Activated CD4-positive, alpha-beta T cell treated with anti-CD3 and anti-CD28 coated beads, Interleukin-2, amount 50 U/mL, for 24 hours (primary cell): ENCODE measurements around the gene CCDC134.

Experiments used
- DNase-seq, 2 donors: peaks; one replicate each; pipeline ENCODE4 v3.0.0-alpha.2; 2020; ENCODE audit warnings: low read depth in 1 of 2, low spot score in 1 of 2

Gene CCDC134

GRCh38 chr22:41800348-41801146, at the start of gene CCDC134:
TSS of gene CCDC134 (plus strand) at chr22:41800679. CDS start at chr22:41808891, 8,212 bp downstream.
- DNase-seq = peak; percentile 76 to 84

- no peak for DNase-seq
Measured at GRCh38 chr22:41752011-41752970, 48.2 kb upstream of the CCDC134 start.

GRCh38 chr22:41753984-41754383, 46.5 kb upstream of the CCDC134 start:
- no peak for DNase-seq

- no peak for DNase-seq
Measured at GRCh38 chr22:41757502-41757901, 43.0 kb upstream of the CCDC134 start.

GRCh38 chr22:41758231-41758630, 42.2 kb upstream of the CCDC134 start:
- no peak for DNase-seq

GRCh38 chr22:41762980-41763779, 37.3 kb upstream of the CCDC134 start:
- DNase-seq = no peak

GRCh38 chr22:41766476-41766875, 34.0 kb upstream of the CCDC134 start:
- no peak for DNase-seq

GRCh38 chr22:41768430-41768829, 32.0 kb upstream of the CCDC134 start:
- no peak for DNase-seq

GRCh38 chr22:41770715-41771468, 29.6 kb upstream of the CCDC134 start:
- DNase-seq = no peak

GRCh38 chr22:41772198-41772597, 28.3 kb upstream of the CCDC134 start:
- no peak for DNase-seq

GRCh38 chr22:41772645-41773044, 27.8 kb upstream of the CCDC134 start:
- no peak for DNase-seq

GRCh38 chr22:41775338-41775737, 25.1 kb upstream of the CCDC134 start:
- DNase-seq = no peak

GRCh38 chr22:41775976-41776375, 24.5 kb upstream of the CCDC134 start:
- DNase-seq = no peak

- no peak for DNase-seq
Measured at GRCh38 chr22:41776381-41776780, 24.1 kb upstream of the CCDC134 start.

GRCh38 chr22:41777749-41778425, 22.6 kb upstream of the CCDC134 start:
- DNase-seq = no peak

GRCh38 chr22:41779929-41780505, 20.5 kb upstream of the CCDC134 start:
- DNase-seq = no peak

GRCh38 chr22:41780746-41781505, 19.6 kb upstream of the CCDC134 start:
- DNase-seq = peak; percentile 46 to 86

GRCh38 chr22:41781507-41781906, 19.0 kb upstream of the CCDC134 start:
- no peak for DNase-seq

GRCh38 chr22:41782316-41782715, 18.2 kb upstream of the CCDC134 start:
- DNase-seq = no peak
